GM21515 (cell line): ENCODE results near the gene RNU1-2.
A peak's percentile ranks its signal among the peaks of the same experiment; 100 is the strongest.
"Not testable (repeated sequence)": the region's sequence is repeated elsewhere in the genome, so short reads cannot be mapped to it uniquely, and the experiment has no call there.

ENCODE experiments used
- ATAC-seq: cut with Tn5 transposase; IDR thresholded peaks from one replicate; pipeline ENCODE4 v1.9.1; 2021; ENCODE audit not compliant: unreplicated experiment

Gene RNU1-2

GRCh38 chr1:16907870-16908758 is 12.3 kb downstream of the RNU1-2 start:
- ATAC-seq = no peak

- not testable (repeated sequence) for ATAC-seq
Measured at GRCh38 chr1:16911851-16912721, 16.3 kb downstream of the RNU1-2 start.

GRCh38 chr1:16912742-16913141 is 17.0 kb downstream of the RNU1-2 start:
- not testable (repeated sequence) for ATAC-seq

GRCh38 chr1:16913181-16913832 is 17.5 kb downstream of the RNU1-2 start:
- no peak for ATAC-seq

GRCh38 chr1:16913833-16914662 is 18.3 kb downstream of the RNU1-2 start:
- ATAC-seq = peak; percentile 85

- not testable (repeated sequence) for ATAC-seq
Measured at GRCh38 chr1:16914928-16915626, 19.3 kb downstream of the RNU1-2 start.

GRCh38 chr1:16915627-16915973 is 19.8 kb downstream of the RNU1-2 start:
- ATAC-seq = no peak

GRCh38 chr1:16916036-16916880 is 20.5 kb downstream of the RNU1-2 start:
- ATAC-seq = not testable (repeated sequence)

- no peak for ATAC-seq
Measured at GRCh38 chr1:16918371-16918770, 22.6 kb downstream of the RNU1-2 start.

GRCh38 chr1:16918936-16919665 is 23.3 kb downstream of the RNU1-2 start:
- ATAC-seq = not testable (repeated sequence)

- no peak for ATAC-seq
Measured at GRCh38 chr1:16920951-16921350, 25.2 kb downstream of the RNU1-2 start.

GRCh38 chr1:16921391-16922185 is 25.8 kb downstream of the RNU1-2 start, which contains the start of gene CROCC:
Gene CROCC, plus strand, starts transcription at chr1:16921931. Its CDS starts 88 bp downstream, at chr1:16922019.
- ATAC-seq = no peak

GRCh38 chr1:16922466-16922865 is 26.7 kb downstream of the RNU1-2 start:
- no peak for ATAC-seq

- ATAC-seq = no peak
Measured at GRCh38 chr1:16922885-16923431, 27.2 kb downstream of the RNU1-2 start.

GRCh38 chr1:16924216-16924918 is 28.6 kb downstream of the RNU1-2 start:
- ATAC-seq = no peak

GRCh38 chr1:16924919-16925477 is 29.2 kb downstream of the RNU1-2 start:
- no peak for ATAC-seq
